Measurements from ENCODE around the gene ADGRG2.

- TF ChIP-seq CTCF (IDR thresholded peaks at IDR 0.05): no peak
- no peak for TF ChIP-seq POLR2A (IDR thresholded peaks at IDR 0.05)
Measured at GRCh38 chrX:18992829-18993228, 129.4 kb downstream of the ADGRG2 start.

Data from testis (tissue), 2 donors.